HepG2 (cell line): ENCODE data around the gene TYW1. TPM values are rescaled to one million over a fixed set of nuclear protein-coding genes. Genes with fewer than 3 reads are reported as not detected.

Source experiments
- ATAC-seq: fragments of 200-7000 bp; cut with Tn5 transposase; 3 replicates; pipeline ENCODE4 v1.9.1; 2020; ENCODE audit warnings: mild to moderate bottlenecking, moderate library complexity
- BruUV-seq: library from RNA; stranded (reverse); fragments of 400-500 nt; replicated peaks from 2 replicates; lab custom pipeline; 2021; lab: Mats Ljungman, UMichigan
- CTCF ChIA-PET: fragments of 300-600 bp; formaldehyde crosslinking; extraction: SDS; loops from one replicate; lab custom pipeline; 2021; ENCODE audit warnings: low total read pairs, inconsistent platforms, low intra/inter-chr PET ratio; lab: Yijun Ruan, JAX
- POLR2A ChIA-PET: fragments of 350-600 bp; sonication (Branson Sonifier 250); formaldehyde crosslinking; loops from one replicate; lab custom pipeline; 2020; ENCODE audit warnings: antibody characterized with exemption, inconsistent platforms; lab: Yijun Ruan, JAX
- DNase-seq: peaks from one replicate; pipeline ENCODE4 v3.0.0-alpha.2; 2015; ENCODE audit warnings: low spot score
- FAIRE-seq: peaks from 3 replicates; lab custom pipeline; 2011; peaks lifted over from hg19 to GRCh38; lab: Jason Lieb, UNC
- H2AFZ ChIP-seq: one replicate; pipeline ENCODE4 v1.6.1; 2011; ENCODE audit warnings: low read length, inconsistent platforms
- H3K27ac ChIP-seq: fragments of 300-600 bp; 3 replicates; pipeline ENCODE4 v1.8.0; 2011; ENCODE audit warnings: mixed run types, mild to moderate bottlenecking, mixed read lengths, low read length, inconsistent platforms; ENCODE audit not compliant: insufficient read depth; ENCODE audit errors: extremely low read length
- H3K27me3 ChIP-seq, 2 experiments: fragments of 200-600 bp in 1 of 2; 2 replicates in 1 of 2; 3 replicates in 1 of 2; pipeline versions ENCODE4 v1.6.0 to v1.8.0; 2011; ENCODE audit warnings: low read length in 2 of 2, mild to moderate bottlenecking in 2 of 2, moderate library complexity in 2 of 2, inconsistent platforms in 1 of 2; ENCODE audit not compliant: insufficient read depth in 2 of 2, control insufficient read depth in 1 of 2
- H3K36me3 ChIP-seq, 2 experiments: fragments of 200-600 bp in 1 of 2; replicated peaks in 1 of 2; 2 replicates in 1 of 2; 3 replicates in 1 of 2; pipeline versions ENCODE4 v1.5.1 to v1.8.0; 2011; ENCODE audit warnings: low read length in 2 of 2, inconsistent platforms in 1 of 2; ENCODE audit not compliant: insufficient read depth in 2 of 2, control insufficient read depth in 1 of 2
- H3K4me1 ChIP-seq: 2 replicates; pipeline ENCODE4 v1.5.1; 2012; ENCODE audit warnings: low read length, inconsistent platforms; ENCODE audit not compliant: insufficient read depth
- H3K4me2 ChIP-seq: 2 replicates; pipeline ENCODE4 v1.6.0; 2011; ENCODE audit warnings: low read depth, low read length, inconsistent platforms
- H3K4me3 ChIP-seq, 3 experiments: fragments of 200-600 bp in 1 of 3; sonication (generic), shearing (Covaris generic) in 1 of 3; replicated peaks in 1 of 3; 2 replicates each; pipeline ENCODE4 v1.5.1; 2011 to 2016; ENCODE audit warnings: low read length in 3 of 3, inconsistent platforms in 2 of 3, low read depth in 2 of 3, mild to moderate bottlenecking in 2 of 3, control low read depth in 1 of 3, mixed read lengths in 1 of 3; ENCODE audit not compliant: insufficient read depth in 1 of 3
- H3K79me2 ChIP-seq: one replicate; pipeline ENCODE4 v1.6.1; 2011; ENCODE audit warnings: low read length, inconsistent platforms; ENCODE audit not compliant: insufficient read depth
- H3K9ac ChIP-seq: 2 replicates; pipeline ENCODE4 v1.6.0; 2011; ENCODE audit warnings: mild to moderate bottlenecking, low read depth, low read length, inconsistent platforms; ENCODE audit not compliant: insufficient read depth
- H3K9me3 ChIP-seq: 2 replicates; pipeline ENCODE4 v1.5.1; 2012; ENCODE audit warnings: mild to moderate bottlenecking, low read length
- H4K20me1 ChIP-seq: 2 replicates; pipeline ENCODE4 v1.6.0; 2011; ENCODE audit warnings: inconsistent platforms, mild to moderate bottlenecking, low read length, moderate library complexity; ENCODE audit not compliant: insufficient read depth
- HDAC6 ChIP-seq: fragments of 200-600 bp; sonication (generic); IDR thresholded peaks from 2 replicates; pipeline ENCODE4 v1.7.0; 2017; ENCODE audit warnings: mild to moderate bottlenecking, antibody characterized with exemption, low read length, low read depth
- LCORL ChIP-seq, 2 experiments: fragments of 450-650 bp in 1 of 2; sonication (generic) in 1 of 2; formaldehyde crosslinking in 1 of 2; IDR thresholded peaks; 2 replicates each; pipeline versions ENCODE4 v1.5.0 to v1.6.1; 2017 to 2020; ENCODE audit warnings: antibody characterized with exemption in 1 of 2, missing genetic modification reagents in 1 of 2
- NFE2 ChIP-seq: sonication (generic); formaldehyde crosslinking; IDR thresholded peaks from 2 replicates; pipeline ENCODE4 v1.4.0; 2020; ENCODE audit warnings: missing genetic modification reagents
- ZNF660 ChIP-seq: sonication (generic); formaldehyde crosslinking; IDR thresholded peaks from 2 replicates; pipeline ENCODE4 v1.5.1; 2020; ENCODE audit warnings: mild to moderate bottlenecking, low read depth, missing genetic modification reagents, borderline replicate concordance
- ZSCAN21 ChIP-seq: sonication (generic); formaldehyde crosslinking; IDR thresholded peaks from 2 replicates; pipeline ENCODE4 v1.8.0; 2022; ENCODE audit warnings: mild to moderate bottlenecking, missing genetic modification reagents, moderate library complexity, borderline replicate concordance
- WGBS: methylation state at CpG from one replicate; pipeline ENCODE4 v1.1.6; 2017; ENCODE audit warnings: low lambda C conversion rate; 5-methylcytosine and 5-hydroxymethylcytosine counted together
- in situ Hi-C: cut with HindIII; loops from 2 replicates; pipeline ENCODE4 v1.10.0; 2017; ENCODE audit warnings: low pct_unique_long_range_greater_than_20kb; ENCODE audit not compliant: extremely low pct_ligation_motif_present
- intact Hi-C: fragments of 100-400 bp; cut with micrococcal nuclease; formaldehyde crosslinking; loops from one replicate; pipeline ENCODE4 v1.10.0; 2022; ENCODE audit not compliant: unreplicated experiment
- polyA plus RNA-seq, 8 experiments: library from polyadenylated mRNA; depleted of rRNA in 3 of 8; stranded (reverse) in 7 of 8; unstranded in 1 of 8; fragments of >200 nt; fragmentation: Illumina TruSeq in 4 of 8; extraction: Trizol in 4 of 8; gene quantifications; 2 replicates each; pipeline versions ENCODE4 v1.2.1 to v1.2.3, GENCODE V29; 2011 to 2016; ENCODE audit warnings: low read depth in 4 of 8, missing spikeins in 1 of 8, mixed read lengths in 1 of 8; ENCODE audit not compliant: insufficient read depth in 1 of 8
- total RNA-seq, 5 experiments: library from RNA; depleted of rRNA; stranded (reverse); fragments of >200 nt; fragmentation: Illumina TruSeq; extraction: Trizol; gene quantifications; 2 replicates each; pipeline ENCODE4 v1.2.3, GENCODE V29; 2016; ENCODE audit warnings: low read depth in 1 of 5
- TF ChIP-seq, protein P1 (sequence below): sonication (generic); formaldehyde crosslinking; IDR thresholded peaks from 2 replicates; pipeline ENCODE4 v1.4.0; 2020; ENCODE audit warnings: missing genetic modification reagents, borderline replicate concordance

TYW1 gene
- total and polyA plus RNA-seq, 2 of the 13 experiments (the other 11 are each of a cell fraction or from before 2014, with no cell fraction given), result 8.6 to 17.6 TPM

DNA sequence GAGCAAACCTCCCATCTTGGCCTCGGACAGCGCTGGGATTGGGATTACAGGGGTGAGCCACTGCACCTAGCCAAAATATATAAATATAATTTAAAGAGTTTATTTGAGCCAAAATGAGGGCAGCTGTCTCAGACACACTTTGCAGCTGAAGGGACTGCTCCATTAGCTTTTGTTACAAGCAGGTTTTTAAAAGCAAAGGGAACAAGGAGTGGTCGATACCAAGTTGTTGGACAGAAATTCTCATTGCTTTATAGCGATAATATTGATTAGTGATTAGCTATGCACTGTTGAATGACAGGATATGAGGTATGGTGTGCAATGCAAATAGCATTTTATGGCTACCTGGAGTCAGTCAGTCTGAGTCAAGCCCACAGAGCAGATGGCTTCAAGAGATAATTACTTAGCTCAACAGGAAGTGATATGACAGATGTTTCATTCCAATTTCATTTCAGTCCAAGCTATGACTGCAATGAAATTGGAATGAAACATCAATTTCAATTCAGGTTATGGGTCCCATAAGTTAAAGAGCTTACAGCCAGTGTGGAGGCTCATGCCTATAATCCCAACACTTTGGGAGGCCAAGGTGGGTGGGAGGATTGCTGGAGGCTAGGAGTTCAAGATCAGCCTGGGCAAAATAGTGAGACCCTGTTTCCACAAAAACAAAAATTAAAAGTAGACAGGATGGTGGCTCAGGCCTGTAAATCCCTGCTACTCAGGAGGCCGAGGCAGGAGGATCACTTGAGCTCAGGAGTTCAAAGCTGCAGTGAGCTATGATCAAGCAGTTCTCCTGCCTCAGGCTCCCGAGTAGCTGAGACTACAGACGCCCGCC is 23.1 kb downstream of the TYW1 start:
- DNase-seq (no peak), FAIRE-seq (no peak), ATAC-seq (no peak)
- TF ChIP-seq NFE2 (CRISPR knock-in tag), result no peak
- TF ChIP-seq ZNF660 (CRISPR knock-in tag), result no peak
- TF ChIP-seq HDAC6, result no peak
- no peak for TF ChIP-seq LCORL (IDR thresholded peaks at IDR 0.05)
- no peak for TF ChIP-seq LCORL (CRISPR knock-in tag; IDR thresholded peaks at IDR 0.05)
- TF ChIP-seq, protein P1, sequence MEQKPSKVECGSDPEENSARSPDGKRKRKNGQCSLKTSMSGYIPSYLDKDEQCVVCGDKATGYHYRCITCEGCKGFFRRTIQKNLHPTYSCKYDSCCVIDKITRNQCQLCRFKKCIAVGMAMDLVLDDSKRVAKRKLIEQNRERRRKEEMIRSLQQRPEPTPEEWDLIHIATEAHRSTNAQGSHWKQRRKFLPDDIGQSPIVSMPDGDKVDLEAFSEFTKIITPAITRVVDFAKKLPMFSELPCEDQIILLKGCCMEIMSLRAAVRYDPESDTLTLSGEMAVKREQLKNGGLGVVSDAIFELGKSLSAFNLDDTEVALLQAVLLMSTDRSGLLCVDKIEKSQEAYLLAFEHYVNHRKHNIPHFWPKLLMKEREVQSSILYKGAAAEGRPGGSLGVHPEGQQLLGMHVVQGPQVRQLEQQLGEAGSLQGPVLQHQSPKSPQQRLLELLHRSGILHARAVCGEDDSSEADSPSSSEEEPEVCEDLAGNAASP (CRISPR knock-in tag), result no peak
- no peak for TF ChIP-seq ZSCAN21 (CRISPR knock-in tag)
- H3K9ac ChIP-seq, result no peak overlapping the region
- H3K27me3 ChIP-seq, result no peaks in the 10 kb centered on the region
- WGBS, result 88% methylated on average over 8 of the region's 8 CpGs
- no peaks in the 10 kb centered on the region for H4K20me1 ChIP-seq
- H3K36me3 ChIP-seq, result peaks cover 10 to 34% of the 10 kb centered on the region in 2 experiments
- H3K9me3 ChIP-seq, result no peaks in the 10 kb centered on the region
- H3K79me2 ChIP-seq, result no peaks in the 10 kb centered on the region
- no TSS peak for BruUV-seq
- no peak overlapping the region for H3K4me3 ChIP-seq
- CTCF ChIA-PET, result no interaction called here
- no peak overlapping the region for H2AFZ ChIP-seq
- in situ Hi-C loops, result no loop called here
- H3K4me2 ChIP-seq, result no peak overlapping the region
- no peaks in the 10 kb centered on the region for H3K4me1 ChIP-seq
- intact Hi-C loops, result no loop called here
- POLR2A ChIA-PET, result no interaction called here
- no peak overlapping the region for H3K27ac ChIP-seq
